K562 (cell line): Measurements from ENCODE around the gene LZTR1. TPM values are rescaled to one million over a fixed set of nuclear protein-coding genes. Genes with fewer than 3 reads are reported as not detected.

Source experiments
- ATAC-seq: fragments of 200-7000 bp; cut with Tn5 transposase; 3 replicates; pipeline ENCODE4 v1.9.1; 2020; ENCODE audit warnings: moderate library complexity
- BruUV-seq: library from RNA; stranded (reverse); fragments of 400-500 nt; replicated peaks from 2 replicates; lab custom pipeline; 2021; lab: Mats Ljungman, UMichigan
- CTCF ChIA-PET: fragments of 300-600 bp; formaldehyde crosslinking; extraction: SDS; loops from one replicate; lab custom pipeline; 2021; ENCODE audit warnings: low intra/inter-chr PET ratio; lab: Yijun Ruan, JAX
- POLR2A ChIA-PET: fragments of 300-600, 350-650 bp; sonication (Branson Sonifier 250); formaldehyde crosslinking; extraction: SDS; loops from one replicate; lab custom pipeline; 2021; ENCODE audit warnings: antibody characterized with exemption, inconsistent platforms; lab: Yijun Ruan, JAX
- DNase-seq, 4 experiments: peaks; one replicate each; pipeline versions ENCODE4 v3.0.0 to v3.0.0-alpha.2; 2011 to 2018; ENCODE audit warnings: low spot score in 3 of 4, mixed read lengths in 3 of 4; ENCODE audit errors: extremely low read depth in 1 of 4
- FAIRE-seq: peaks from 2 replicates; lab custom pipeline; 2011; peaks lifted over from hg19 to GRCh38; lab: Jason Lieb, UNC
- H2AFZ ChIP-seq: 2 replicates; pipeline ENCODE4 v1.6.0; 2011; ENCODE audit warnings: low read depth, low read length, control low read depth, inconsistent platforms
- H3K27ac ChIP-seq: fragments of 200-600 bp; 3 replicates; pipeline ENCODE4 v1.8.0; 2011; ENCODE audit warnings: low read depth, mild to moderate bottlenecking, control low read depth, inconsistent platforms, low read length, moderate library complexity, mixed read lengths; ENCODE audit errors: extremely low read depth
- H3K27me3 ChIP-seq, 2 experiments: fragments of 300-600 bp in 1 of 2; 2 replicates in 1 of 2; 3 replicates in 1 of 2; pipeline versions ENCODE4 v1.6.0 to v1.8.0; 2011; ENCODE audit warnings: inconsistent platforms in 2 of 2, low read length in 2 of 2, mild to moderate bottlenecking in 1 of 2, mixed read lengths in 1 of 2, moderate library complexity in 1 of 2; ENCODE audit not compliant: control insufficient read depth in 2 of 2, insufficient read depth in 2 of 2
- H3K36me3 ChIP-seq: fragments of 300-600 bp; 3 replicates; pipeline ENCODE4 v1.8.0; 2011; ENCODE audit warnings: mild to moderate bottlenecking, low read length, inconsistent platforms; ENCODE audit not compliant: control insufficient read depth, insufficient read depth
- H3K4me1 ChIP-seq, 2 experiments: fragments of 200-600 bp in 1 of 2; replicated peaks in 1 of 2; 2 replicates in 1 of 2; 3 replicates in 1 of 2; pipeline versions ENCODE4 v1.5.1 to v1.8.0; 2011; ENCODE audit warnings: inconsistent platforms in 2 of 2, low read length in 2 of 2, mild to moderate bottlenecking in 1 of 2, mixed read lengths in 1 of 2, moderate library complexity in 1 of 2; ENCODE audit not compliant: control insufficient read depth in 2 of 2, insufficient read depth in 2 of 2
- H3K4me2 ChIP-seq: 2 replicates; pipeline ENCODE4 v1.6.1; 2011; ENCODE audit warnings: low read length, control low read depth, inconsistent platforms, mixed read lengths; ENCODE audit not compliant: insufficient read depth
- H3K4me3 ChIP-seq: fragments of 200-600 bp; sonication (generic), shearing (Covaris generic); 2 replicates; pipeline ENCODE4 v1.5.1; 2016; ENCODE audit warnings: control low read depth, inconsistent platforms
- H3K79me2 ChIP-seq: fragments of 200-600 bp; 3 replicates; pipeline ENCODE4 v1.8.0; 2011; ENCODE audit warnings: low read length, inconsistent platforms; ENCODE audit not compliant: control insufficient read depth, insufficient read depth
- H3K9ac ChIP-seq, 2 experiments: 2 replicates each; pipeline versions ENCODE4 v1.6.0 to v1.6.1; 2011; ENCODE audit warnings: low read depth in 2 of 2, low read length in 2 of 2, control low read depth in 1 of 2, inconsistent platforms in 1 of 2, mild to moderate bottlenecking in 1 of 2, mixed read lengths in 1 of 2; ENCODE audit not compliant: insufficient read depth in 1 of 2
- H3K9me1 ChIP-seq: one replicate; pipeline ENCODE4 v1.6.0; 2011; ENCODE audit warnings: inconsistent platforms, mild to moderate bottlenecking, low read length, moderate library complexity; ENCODE audit not compliant: control insufficient read depth, insufficient read depth
- H3K9me3 ChIP-seq: replicated peaks from 2 replicates; pipeline ENCODE4 v1.5.1; 2011; ENCODE audit warnings: low read depth, low read length, inconsistent platforms; ENCODE audit not compliant: control insufficient read depth, insufficient read depth
- H4K20me1 ChIP-seq: replicated peaks from 2 replicates; pipeline ENCODE4 v1.6.1; 2011; ENCODE audit warnings: low read length, inconsistent platforms, mixed read lengths; ENCODE audit not compliant: control insufficient read depth, insufficient read depth
- CLOCK ChIP-seq: fragments of 250-450 bp; sonication (Bioruptor Pico); IDR thresholded peaks from 2 replicates; pipeline ENCODE4 v1.4.0; 2020; ENCODE audit warnings: mild to moderate bottlenecking, moderate library complexity, borderline replicate concordance
- EHMT2 ChIP-seq: fragments of 450-650 bp; IDR thresholded peaks from 2 replicates; pipeline ENCODE4 v1.6.1; 2018; ENCODE audit warnings: antibody characterized with exemption
- ETV6 ChIP-seq, 3 experiments: fragments of 150-350 bp in 1 of 3; sonication (generic) in 1 of 3; formaldehyde crosslinking in 1 of 3; IDR thresholded peaks; 2 replicates each; pipeline versions ENCODE4 v1.6.1 to v1.8.0; 2014 to 2022; ENCODE audit warnings: borderline replicate concordance in 2 of 3, low read depth in 2 of 3, antibody characterized with exemption in 1 of 3, low read length in 1 of 3, mild to moderate bottlenecking in 1 of 3, missing genetic modification reagents in 1 of 3
- KAT2B ChIP-seq: IDR thresholded peaks from one replicate; pipeline ENCODE4 v1.6.1; 2012; ENCODE audit warnings: low read depth, mild to moderate bottlenecking, control low read depth, inconsistent platforms, low read length, moderate library complexity
- MITF ChIP-seq: IDR thresholded peaks from 2 replicates; pipeline ENCODE4 v1.6.1; 2014; ENCODE audit warnings: antibody characterized with exemption
- NONO ChIP-seq, 2 experiments: fragments of 200-400 bp in 1 of 2; fragments of 450-650 bp in 1 of 2; formaldehyde crosslinking in 1 of 2; IDR thresholded peaks; 2 replicates each; pipeline ENCODE4 v1.6.1; 2017; ENCODE audit warnings: low read depth in 2 of 2, mild to moderate bottlenecking in 2 of 2, moderate library complexity in 2 of 2, low read length in 1 of 2
- SMARCA4 ChIP-seq: fragments of 450-650 bp; IDR thresholded peaks from 2 replicates; pipeline ENCODE4 v1.6.1; 2016
- STAT6 ChIP-seq: sonication (generic); formaldehyde crosslinking; IDR thresholded peaks from 2 replicates; pipeline ENCODE4 v1.8.1; 2023; ENCODE audit warnings: mild to moderate bottlenecking, missing genetic modification reagents
- ZNF263 ChIP-seq: sonication (generic); formaldehyde crosslinking; IDR thresholded peaks from 2 replicates; pipeline ENCODE4 v1.8.0; 2022; ENCODE audit warnings: mild to moderate bottlenecking, missing genetic modification reagents, borderline replicate concordance
- ZNF699 ChIP-seq: fragments of 250-450 bp; sonication (Bioruptor Pico); IDR thresholded peaks from 2 replicates; pipeline ENCODE4 v1.8.0; 2021; ENCODE audit warnings: mild to moderate bottlenecking, moderate library complexity; ENCODE audit not compliant: insufficient replicate concordance
- ZNF766 ChIP-seq: fragments of 200-800 bp; sonication (Bioruptor generic); conservative IDR thresholded peaks from 2 replicates; pipeline ENCODE4 v1.6.1; 2016; ENCODE audit warnings: missing genetic modification characterization, missing compliant biosample characterization
- WGBS: fragments of 100-300 bp; shearing (Covaris generic); methylation state at CpG from one replicate; pipeline ENCODE4 v1.1.6; 2016; ENCODE audit warnings: low coverage, mixed read lengths; ENCODE audit not compliant: insufficient coverage; ENCODE audit errors: missing lambda C conversion rate; 5-methylcytosine and 5-hydroxymethylcytosine counted together
- in situ Hi-C: fragments of 300-500 bp; cut with MboI; formaldehyde crosslinking; loops from 4 replicates; pipeline ENCODE4 v1.15.0; 2018; ENCODE audit warnings: inconsistent platforms, mixed read lengths
- intact Hi-C: fragments of 100-400 bp; cut with micrococcal nuclease; formaldehyde crosslinking; loops from 2 replicates; pipeline ENCODE4 v1.14.2; 2022
- polyA plus RNA-seq, 8 experiments: library from polyadenylated mRNA; depleted of rRNA in 4 of 8; stranded (reverse) in 5 of 8; unstranded in 3 of 8; fragments of >200 nt; fragmentation: Nextera tagmentation in 2 of 8; fragmentation: Illumina TruSeq in 1 of 8; extraction: Ambion mirVana in 2 of 8; extraction: Trizol in 1 of 8; gene quantifications; 2 replicates each; pipeline versions ENCODE4 v1.2.1 to v1.2.3, GENCODE V29; 2011 to 2014; ENCODE audit warnings: inconsistent platforms in 1 of 8, missing spikeins in 1 of 8
- total RNA-seq, 7 experiments: library from RNA; depleted of rRNA in 6 of 7; stranded (reverse); fragments of >200 nt in 6 of 7; fragmentation: Illumina TruSeq in 2 of 7; extraction: Trizol in 2 of 7; gene quantifications; 2 replicates each; pipeline versions ENCODE4 v1.2.1 to v1.2.3, GENCODE V29; 2011 to 2021; ENCODE audit warnings: low replicate concordance in 1 of 7

The LZTR1 gene
- total and polyA plus RNA-seq, 9 of the 15 experiments (the other 6 are each of a cell fraction or from before 2014, with no cell fraction given): 2.2 to 135 (median 63.0) TPM

- WGBS: 92% methylated on average over 10 of the region's 10 CpGs
- BruUV-seq: no TSS peak
- TF ChIP-seq ZNF699: peak; percentile 33
- no peak for TF ChIP-seq CLOCK (CRISPR knock-in tag)
- TF ChIP-seq SMARCA4: no peak
- no peak for TF ChIP-seq ZNF766
- TF ChIP-seq ZNF263 (CRISPR knock-in tag): 0 out of 2 replicates have a peak, but pooled peaks have one; percentile 31
- no peak for TF ChIP-seq KAT2B
- TF ChIP-seq EHMT2: no peak
- 0 out of 4 replicates have a peak, but pooled peaks of 1 of the 2 experiments have one; percentile 30 for TF ChIP-seq NONO (IDR thresholded peaks at IDR 0.05; ENCODE audit: low read depth in 2 of 2, low read length in 1 of 2)
- TF ChIP-seq STAT6 (CRISPR knock-in tag): 0 out of 2 replicates have a peak, but pooled peaks have one; percentile 65
- TF ChIP-seq ETV6 (IDR thresholded peaks at IDR 0.05; ENCODE audit: borderline replicate concordance in 1 of 2, low read depth in 2 of 2, low read length in 1 of 2): 0 out of 4 replicates have a peak, but pooled peaks of 1 of the 2 experiments have one; percentile 6
- TF ChIP-seq ETV6 (CRISPR knock-in tag; IDR thresholded peaks at IDR 0.05; ENCODE audit: borderline replicate concordance): no peak
- no peak for TF ChIP-seq MITF
Measured at GRCh38 chr22:20951151-20951931, 30.8 kb upstream of the LZTR1 start.

More at GRCh38 chr22:20951151-20951931, 30.8 kb upstream of the LZTR1 start:
- no peak overlapping the region for H2AFZ ChIP-seq
- no peak for DNase-seq
- peaks cover 12% of the 10 kb centered on the region for H3K9me1 ChIP-seq
- peaks cover 80% of the 10 kb centered on the region for H3K36me3 ChIP-seq
- CTCF ChIA-PET: no interaction called here
- POLR2A ChIA-PET: interaction anchor here (0.5 to 64.4 kb wide), 14 partner anchors 9 to 976 kb away, joined by 3 to 1556 read pairs (median 3); partner anchors contain the start of genes AIFM3, CRKL, P2RX6 and THAP7
- H3K79me2 ChIP-seq: peaks cover 69% of the 10 kb centered on the region
- H3K9ac ChIP-seq: peak overlapping the region in 1 of 2 experiments; percentile 9; a peak in 1 of 4 replicates
- in situ Hi-C loops (loop anchor here (25.0 kb wide), 1 partner anchor 186 kb away; no protein-coding TSS in a partner anchor), intact Hi-C loops (no loop called here)
- no peak for FAIRE-seq
- H4K20me1 ChIP-seq: peaks cover 80% of the 10 kb centered on the region
- H3K4me1 ChIP-seq: peaks cover 0 to 11% of the 10 kb centered on the region in 2 experiments; a peak in 2 of 5 replicates
- no peak overlapping the region for H3K27ac ChIP-seq
- H3K4me3 ChIP-seq: no peak overlapping the region
- no peak overlapping the region for H3K4me2 ChIP-seq
- H3K27me3 ChIP-seq: no peaks in the 10 kb centered on the region
- H3K9me3 ChIP-seq: no peaks in the 10 kb centered on the region
- no peak for ATAC-seq
